K562 (cell line): ENCODE results near the gene APOO.

ENCODE experiments used
- CTCF ChIP-seq, 3 experiments: IDR thresholded peaks in 2 of 3; conservative IDR thresholded peaks in 1 of 3; 2 replicates each; pipeline ENCODE4 v1.5.1; 2011 to 2012; ENCODE audit warnings: low read length in 3 of 3, mild to moderate bottlenecking in 3 of 3, control low read depth in 2 of 3, improper control_type of control experiment in 1 of 3, inconsistent platforms in 1 of 3, low read depth in 1 of 3, mixed read lengths in 1 of 3, moderate library complexity in 1 of 3; ENCODE audit not compliant: insufficient read depth in 2 of 3
- ETS1 ChIP-seq: conservative IDR thresholded peaks from 2 replicates; pipeline ENCODE4 v1.6.1; 2011; ENCODE audit warnings: low read depth, mild to moderate bottlenecking, low read length; ENCODE audit not compliant: control insufficient read depth
- EZH2 ChIP-seq: IDR thresholded peaks from 2 replicates; pipeline ENCODE4 v1.6.1; 2012; ENCODE audit warnings: low read depth, mild to moderate bottlenecking, inconsistent platforms, low read length, borderline replicate concordance
- HDAC6 ChIP-seq: IDR thresholded peaks from 2 replicates; pipeline ENCODE4 v1.6.1; 2012; ENCODE audit warnings: low read depth, mild to moderate bottlenecking, control low read depth, inconsistent platforms, low read length, moderate library complexity
- MTA2 ChIP-seq: fragments of 450-650 bp; IDR thresholded peaks from 2 replicates; pipeline ENCODE4 v1.6.1; 2016; ENCODE audit warnings: low read depth
- MXD1 ChIP-seq: fragments of 250-450 bp; sonication (Bioruptor Pico); IDR thresholded peaks from 2 replicates; pipeline ENCODE4 v1.8.0; 2021; ENCODE audit warnings: borderline replicate concordance, mild to moderate bottlenecking, moderate library complexity; ENCODE audit not compliant: poor library complexity, severe bottlenecking
- PRDM10 ChIP-seq: fragments of 450-650 bp; IDR thresholded peaks from 2 replicates; pipeline ENCODE4 v1.6.1; 2018; ENCODE audit not compliant: partially characterized antibody
- REST ChIP-seq, 2 experiments: fragments of 450-650 bp; formaldehyde crosslinking in 1 of 2; IDR thresholded peaks; 2 replicates each; pipeline versions ENCODE4 v1.4.0 to v1.6.1; 2014 to 2020; ENCODE audit warnings: mild to moderate bottlenecking in 2 of 2, borderline replicate concordance in 1 of 2, low read depth in 1 of 2
- SMARCC2 ChIP-seq: fragments of 450-650 bp; IDR thresholded peaks from 2 replicates; pipeline ENCODE4 v1.6.1; 2017; ENCODE audit warnings: antibody characterized with exemption, moderate library complexity, mild to moderate bottlenecking, low read depth
- ZNF212 ChIP-seq: fragments of 450-650 bp; formaldehyde crosslinking; IDR thresholded peaks from 2 replicates; pipeline ENCODE4 v1.4.0; 2020; ENCODE audit warnings: mild to moderate bottlenecking

- TF ChIP-seq PRDM10 (no peak), MTA2 (no peak), ZNF212 (CRISPR knock-in tag) (no peak), CTCF (IDR thresholded peaks at IDR 0.05 in 2 of 3, conservative IDR thresholded peaks at IDR 0.05 in 1 of 3; ENCODE audit: insufficient read depth in 2 of 3, low read depth in 1 of 3, low read length in 3 of 3) (peak in 1 of 3 experiments; percentile 39; a peak in 1 of 6 replicates), REST (IDR thresholded peaks at IDR 0.05; ENCODE audit: borderline replicate concordance) (no peak), REST (CRISPR knock-in tag; IDR thresholded peaks at IDR 0.05; ENCODE audit: low read depth) (no peak), HDAC6 (no peak), MXD1 (CRISPR knock-in tag) (no peak), ETS1 (no peak), EZH2 (no peak), SMARCC2 (no peak)
Measured at GRCh38 chrX:23953908-23954269, 46.2 kb upstream of the APOO start.
